ENCODE measurements around the gene SERTAD3. TPM values are rescaled to one million over a fixed set of nuclear protein-coding genes. Genes with fewer than 3 reads are reported as not detected.
A peak's percentile ranks its signal among the peaks of the same experiment; 100 is the strongest.

The SERTAD3 gene
- total RNA-seq, 1 experiment from 2014 or later: 30.9 TPM

DNA sequence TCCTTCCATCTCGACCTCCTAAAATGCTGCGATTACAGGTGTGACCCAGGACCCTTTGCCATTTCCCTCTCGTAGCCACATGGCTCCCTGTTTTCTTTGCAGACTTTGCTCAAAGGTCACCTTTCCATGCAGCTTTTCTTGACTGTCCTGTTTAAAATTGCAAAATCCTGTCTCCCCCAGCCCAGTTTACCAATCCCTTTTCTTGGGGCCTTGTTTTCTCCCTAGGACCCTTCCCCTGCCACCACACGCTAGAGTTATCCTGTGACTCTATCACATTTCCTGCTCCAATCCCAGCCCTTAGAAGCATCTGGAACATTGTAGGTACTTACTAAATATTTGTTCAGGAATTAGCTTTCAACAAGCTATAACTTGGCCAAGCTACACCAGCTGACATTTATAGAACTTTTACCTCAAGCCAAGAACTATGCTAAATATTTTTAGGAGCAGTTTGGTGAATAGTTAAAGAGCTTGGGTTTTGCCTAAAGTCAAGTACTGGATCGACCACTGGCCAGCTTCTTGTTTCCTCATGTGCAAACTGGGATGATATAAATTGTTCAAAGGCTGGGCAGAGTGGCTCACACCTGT, 9.1 kb upstream of the SERTAD3 start:
- Histone ChIP-seq H3K4ac (ENCODE audit: low read depth, low read length) (no peak overlapping the region), H3K27me3 (ENCODE audit: insufficient read depth, low read length) (no peaks in the 10 kb centered on the region), H3K23ac (ENCODE audit: insufficient read length, low read depth, low read length) (no peak overlapping the region), H2AK5ac (ENCODE audit: insufficient read length, low read length) (no peak overlapping the region), H2BK12ac (ENCODE audit: insufficient read length, low read depth, low read length) (no peak overlapping the region), H2BK120ac (ENCODE audit: low read depth, low read length, poor library complexity, severe bottlenecking) (no peak overlapping the region), H3K23me2 (ENCODE audit: insufficient read length, low read depth, low read length, poor library complexity, severe bottlenecking) (no peaks in the 10 kb centered on the region), H3K27ac (ENCODE audit: insufficient read length, low read depth, low read length) (no peak overlapping the region), H3K9ac (ENCODE audit: extremely low read depth, insufficient read length, low read length) (no peak overlapping the region), H3K9me3 (ENCODE audit: control insufficient read depth, low read depth, low read length) (no peaks in the 10 kb centered on the region), H4K8ac (replicated peaks; ENCODE audit: insufficient read length, low read depth, low read length) (no peak overlapping the region), H4K5ac (ENCODE audit: insufficient read length, low read depth, low read length) (no peak overlapping the region), H4K20me1 (ENCODE audit: control insufficient read depth, insufficient read depth, insufficient read length) (no peaks in the 10 kb centered on the region), H3K4me2 (ENCODE audit: insufficient read depth, insufficient read length, low read length) (no peak overlapping the region), H3K4me1 (ENCODE audit: insufficient read depth, low read length) (no peaks in the 10 kb centered on the region), H3K79me1 (ENCODE audit: insufficient read depth, low read depth, low read length, poor library complexity, severe bottlenecking) (no peaks in the 10 kb centered on the region), H2AFZ (ENCODE audit: low read length) (no peak overlapping the region), H2BK15ac (ENCODE audit: low read depth, low read length) (no peak overlapping the region), H2BK20ac (ENCODE audit: low read depth, low read length, poor library complexity, severe bottlenecking) (no peak overlapping the region), H4K91ac (ENCODE audit: insufficient read length, low read depth, low read length) (no peak overlapping the region), H3K79me2 (ENCODE audit: insufficient read depth, low read length) (no peaks in the 10 kb centered on the region), H2BK5ac (ENCODE audit: insufficient read length, low read length) (no peak overlapping the region), H3K56ac (ENCODE audit: insufficient read length, low read depth, low read length) (no peak overlapping the region), H3T11ph (ENCODE audit: low read length) (no peak overlapping the region), H3K18ac (ENCODE audit: insufficient read length, low read depth, low read length) (no peak overlapping the region), H3K14ac (ENCODE audit: insufficient read depth, low read length) (no peak overlapping the region)
- TF ChIP-seq CTCF (conservative IDR thresholded peaks at IDR 0.05): no peak
- no peaks in the 10 kb centered on the region for H3K27me3 Mint-ChIP-seq (ENCODE audit: low read depth)
- DNase-seq: no peak
- no peak overlapping the region for H3K4me3 Mint-ChIP-seq
- peak overlapping the region in 1 of 3 experiments; percentile 4; a peak in 2 of 7 replicates for H3K27ac Mint-ChIP-seq
- peaks cover 0 to 11% (median 4%) of the 10 kb centered on the region in 3 experiments; a peak in 5 of 7 replicates for H3K36me3 Mint-ChIP-seq (ENCODE audit: insufficient read depth in 1 of 3, low read depth in 3 of 3)
- no peaks in the 10 kb centered on the region for H3K9me3 Mint-ChIP-seq
- H3K4me1 Mint-ChIP-seq: peaks cover 6 to 7% of the 10 kb centered on the region in 2 experiments
- WGBS (ENCODE audit: extremely low coverage, insufficient read length, low lambda C conversion rate): no CpG with 5 or more reads among the region's 5 CpGs
